A549 (cell line): Measurements from ENCODE around the gene CD300E. TPM values are rescaled to one million over a fixed set of nuclear protein-coding genes. Genes with fewer than 3 reads are reported as not detected.

Experiments
- ATAC-seq, 2 experiments: fragments of 200-7000 bp in 1 of 2; fragments of >200 bp in 1 of 2; cut with Nextera tagmentation in 1 of 2; cut with Tn5 transposase in 1 of 2; 3 replicates each; pipeline versions ENCODE4 v1.8.0 to v1.9.1; 2018 to 2020; ENCODE audit warnings: mild to moderate bottlenecking in 1 of 2, moderate library complexity in 1 of 2
- CTCF ChIA-PET: fragments of 300-600 bp; sonication (Branson Sonifier 250); formaldehyde crosslinking; extraction: SDS; loops from one replicate; lab custom pipeline; 2021; ENCODE audit warnings: antibody characterized with exemption, inconsistent platforms; lab: Yijun Ruan, JAX
- POLR2A ChIA-PET: fragments of 350-600 bp; formaldehyde crosslinking; extraction: SDS; loops from one replicate; lab custom pipeline; 2021; ENCODE audit warnings: antibody characterized with exemption, inconsistent platforms; lab: Yijun Ruan, JAX
- DNase-seq, 2 experiments: peaks; one replicate each; pipeline versions ENCODE4 v3.0.0 to v3.0.0-alpha.2; 2011 to 2016; ENCODE audit warnings: low read depth in 1 of 2, low spot score in 1 of 2
- FAIRE-seq: peaks from 2 replicates; lab custom pipeline; 2011; peaks lifted over from hg19 to GRCh38; lab: Jason Lieb, UNC
- H3K27ac ChIP-seq, 2 experiments: fragments of >200 bp; sonication (Bioruptor Twin); formaldehyde crosslinking; 3 replicates each; pipeline ENCODE4 v1.5.1; 2016 to 2017
- H3K4me1 ChIP-seq: fragments of >200 bp; sonication (Bioruptor Twin); formaldehyde crosslinking; 3 replicates; pipeline ENCODE4 v1.6.1; 2016
- H3K4me2 ChIP-seq: fragments of >200 bp; sonication (Bioruptor Twin); formaldehyde crosslinking; 3 replicates; pipeline ENCODE4 v1.6.1; 2016
- H3K4me3 ChIP-seq: fragments of >200 bp; sonication (Bioruptor Twin); formaldehyde crosslinking; 3 replicates; pipeline ENCODE4 v1.5.1; 2016
- H3K9me3 ChIP-seq: fragments of >200 bp; sonication (Bioruptor Twin); formaldehyde crosslinking; 3 replicates; pipeline ENCODE4 v1.6.1; 2016
- ATOH8 ChIP-seq: fragments of 250-450 bp; sonication (Bioruptor Pico); IDR thresholded peaks from 2 replicates; pipeline ENCODE4 v1.5.0; 2020; ENCODE audit warnings: low read depth, mild to moderate bottlenecking, moderate library complexity
- CBX2 ChIP-seq: fragments of 200-600 bp; sonication (generic); IDR thresholded peaks from 2 replicates; pipeline ENCODE4 v1.6.1; 2016; ENCODE audit warnings: low read depth, mild to moderate bottlenecking, borderline replicate concordance
- CTCF ChIP-seq: fragments of >200 bp; sonication (Bioruptor Twin); formaldehyde crosslinking; IDR thresholded peaks from 3 replicates; pipeline ENCODE4 v1.5.1; 2016
- EHF ChIP-seq: fragments of 250-450 bp; sonication (Bioruptor Pico); IDR thresholded peaks from 2 replicates; pipeline ENCODE4 v1.5.0; 2020; ENCODE audit warnings: mild to moderate bottlenecking
- ESRRA ChIP-seq: fragments of 150-350 bp; IDR thresholded peaks from 2 replicates; pipeline ENCODE4 v1.6.1; 2014; ENCODE audit warnings: mild to moderate bottlenecking, low read length, borderline replicate concordance
- FOSB ChIP-seq: fragments of 250-450 bp; sonication (Bioruptor Pico); IDR thresholded peaks from 2 replicates; pipeline ENCODE4 v1.5.0; 2020; ENCODE audit warnings: mild to moderate bottlenecking, moderate library complexity
- HDAC2 ChIP-seq: fragments of 200-600 bp; sonication (generic); IDR thresholded peaks from 2 replicates; pipeline ENCODE4 v1.6.1; 2016
- HES2 ChIP-seq: fragments of >200 bp; sonication (Bioruptor Twin); formaldehyde crosslinking; IDR thresholded peaks from 2 replicates; pipeline ENCODE4 v1.6.1; 2016
- HMGXB4 ChIP-seq: fragments of 250-450 bp; sonication (Bioruptor Pico); IDR thresholded peaks from 2 replicates; pipeline ENCODE4 v1.5.0; 2021; ENCODE audit warnings: mild to moderate bottlenecking, moderate library complexity, borderline replicate concordance
- HOXB5 ChIP-seq: fragments of 250-450 bp; sonication (Bioruptor Pico); IDR thresholded peaks from 2 replicates; pipeline ENCODE4 v1.5.0; 2020; ENCODE audit warnings: mild to moderate bottlenecking, moderate library complexity
- JUN ChIP-seq, 2 experiments: fragments of >200 bp; sonication (Bioruptor Twin); formaldehyde crosslinking; IDR thresholded peaks; 2 replicates in 1 of 2; 3 replicates in 1 of 2; pipeline ENCODE4 v1.6.1; 2016 to 2017
- KDM1A ChIP-seq: fragments of 200-600 bp; sonication (generic); IDR thresholded peaks from 2 replicates; pipeline ENCODE4 v1.6.1; 2016; ENCODE audit warnings: low read depth, mild to moderate bottlenecking
- MAFK ChIP-seq: fragments of 450-650 bp; IDR thresholded peaks from 2 replicates; pipeline ENCODE4 v1.6.1; 2014; ENCODE audit not compliant: partially characterized antibody
- MAX ChIP-seq: IDR thresholded peaks from 2 replicates; pipeline ENCODE4 v1.6.1; 2012
- MYC ChIP-seq: IDR thresholded peaks from 2 replicates; pipeline ENCODE4 v1.6.1; 2012; ENCODE audit warnings: mild to moderate bottlenecking, inconsistent platforms, low read length, improper control_type of control experiment, borderline replicate concordance
- NPAS2 ChIP-seq: fragments of 250-450 bp; sonication (Bioruptor Pico); IDR thresholded peaks from 2 replicates; pipeline ENCODE4 v1.8.0; 2022; ENCODE audit warnings: mild to moderate bottlenecking, moderate library complexity, borderline replicate concordance
- RCOR1 ChIP-seq: fragments of 150-350 bp; IDR thresholded peaks from 2 replicates; pipeline ENCODE4 v1.6.1; 2014; ENCODE audit warnings: antibody characterized with exemption, low read length, low read depth
- SREBF2 ChIP-seq: fragments of 450-650 bp; IDR thresholded peaks from 2 replicates; pipeline ENCODE4 v1.6.1; 2014; ENCODE audit warnings: mild to moderate bottlenecking, moderate library complexity
- TP53 ChIP-seq: fragments of 250-450 bp; sonication (Bioruptor Pico); IDR thresholded peaks from 2 replicates; pipeline ENCODE4 v1.5.0; 2021; ENCODE audit warnings: mild to moderate bottlenecking, moderate library complexity
- USF2 ChIP-seq: fragments of 450-650 bp; IDR thresholded peaks from 2 replicates; pipeline ENCODE4 v1.6.1; 2014; ENCODE audit warnings: antibody characterized with exemption
- ZC3H11A ChIP-seq: fragments of 450-650 bp; IDR thresholded peaks from 2 replicates; pipeline ENCODE4 v1.6.1; 2014; ENCODE audit warnings: antibody characterized with exemption, mild to moderate bottlenecking
- ZSCAN20 ChIP-seq: fragments of 250-450 bp; sonication (Bioruptor Pico); IDR thresholded peaks from 2 replicates; pipeline ENCODE4 v1.8.0; 2022; ENCODE audit warnings: mild to moderate bottlenecking, moderate library complexity
- WGBS: methylation state at CpG from one replicate; pipeline ENCODE4 v1.1.6; 2017; ENCODE audit errors: missing lambda C conversion rate; 5-methylcytosine and 5-hydroxymethylcytosine counted together
- polyA plus RNA-seq, 4 experiments: library from polyadenylated mRNA; depleted of rRNA in 3 of 4; stranded (reverse); fragments of >200 nt; fragmentation: RNase III in 1 of 4; extraction: RNeasy Plus Mini Kit Qiagen cat#74134 plus additional on column Dnase treatment in 1 of 4; gene quantifications; 2 replicates in 3 of 4; 3 replicates in 1 of 4; pipeline ENCODE4 v1.2.3, GENCODE V29; 2011 to 2017

Gene CD300E
- polyA plus RNA-seq, 2 of the 4 experiments (the other 2 are of a cell fraction) = not detected

- peak; percentile 9 to 32; a peak in 2 of 6 replicates for ATAC-seq
- H3K9me3 ChIP-seq = no peaks in the 10 kb centered on the region; the same call in 2 of the 3 replicates
- H3K27ac ChIP-seq = no peak overlapping the region; a peak in 1 of 6 replicates
- TF ChIP-seq RCOR1 (no peak), ATOH8 (CRISPR knock-in tag) (no peak), CTCF (no peak), HES2 (no peak), ZSCAN20 (CRISPR knock-in tag) (no peak), EHF (CRISPR knock-in tag) (no peak)
- peaks cover 24% of the 10 kb centered on the region for H3K4me1 ChIP-seq
- no peak overlapping the region for H3K4me2 ChIP-seq
- H3K4me3 ChIP-seq = no peak overlapping the region
- peak in 1 of 2 experiments; percentile 46 for DNase-seq
- ChIA-PET POLR2A (no interaction called here), CTCF (interaction anchor here (0.7 to 4.8 kb wide), 9 partner anchors 10 to 163 kb away, joined by 3 to 25 read pairs (median 3); partner anchors contain the start of gene CD300LD)
- WGBS = 80% methylated on average over 3 of the region's 3 CpGs
- no peak for FAIRE-seq
These were observed 50.4 kb downstream of the CD300E start for GRCh38 chr17:74573169-74573568.

GRCh38 chr17:74571621-74572270 lies 51.8 kb downstream of the CD300E start:
- CTCF ChIA-PET = interaction anchor here (1.0 to 3.0 kb wide), 4 partner anchors 30 to 167 kb away, joined by 3 to 28 read pairs (median 5); partner anchors contain the start of gene RAB37
- FAIRE-seq = no peak

More at GRCh38 chr17:74571621-74572270, 51.8 kb downstream of the CD300E start:
- no peak for ATAC-seq
- Histone ChIP-seq H3K4me2 (no peak overlapping the region), H3K4me3 (no peak overlapping the region), H3K9me3 (no peaks in the 10 kb centered on the region; the same call in 2 of the 3 replicates), H3K27ac (peak overlapping the region in 1 of 2 experiments; percentile 90; a peak in 3 of 6 replicates), H3K4me1 (peaks cover 27% of the 10 kb centered on the region)
- TF ChIP-seq ZC3H11A (no peak), JUN (IDR thresholded peaks at IDR 0.05) (no peak), EHF (CRISPR knock-in tag) (no peak), MAX (no peak), KDM1A (no peak), FOSB (CRISPR knock-in tag) (no peak), MAFK (no peak), NPAS2 (no peak), CBX2 (no peak), MYC (no peak), HDAC2 (no peak), HMGXB4 (CRISPR knock-in tag) (no peak), ESRRA (no peak), TP53 (CRISPR knock-in tag) (no peak), USF2 (no peak), SREBF2 (no peak), HOXB5 (CRISPR knock-in tag) (no peak), ATOH8 (CRISPR knock-in tag) (no peak)
- POLR2A ChIA-PET = no interaction called here
- DNase-seq = no peak
- WGBS = 67% methylated on average over 4 of the region's 4 CpGs
